Colonic mucosa (tissue), 4 donors: ENCODE measurements around the gene PRR12. TPM values are rescaled to one million over a fixed set of nuclear protein-coding genes. Genes with fewer than 3 reads are reported as not detected.

Experiments used
- DNase-seq: peaks from one replicate; pipeline ENCODE4 v3.0.0-alpha.2; 2020
- H3K27ac ChIP-seq: fragments of 200-600 bp; one replicate; pipeline ENCODE4 v1.8.0; 2021
- H3K27me3 ChIP-seq: fragments of 200-600 bp; one replicate; pipeline ENCODE4 v1.8.0; 2021
- H3K36me3 ChIP-seq: fragments of 200-600 bp; one replicate; pipeline ENCODE4 v1.8.0; 2021
- H3K4me1 ChIP-seq: fragments of 200-600 bp; one replicate; pipeline ENCODE4 v1.8.0; 2021; ENCODE audit warnings: mild to moderate bottlenecking
- H3K4me3 ChIP-seq: fragments of 200-600 bp; one replicate; pipeline ENCODE4 v1.8.0; 2021
- H3K9ac ChIP-seq, 2 donors: one replicate each; pipeline ENCODE4 v1.7.0; 2013; ENCODE audit warnings: control low read depth in 2 of 2, low read depth in 2 of 2, low read length in 2 of 2
- H3K9me3 ChIP-seq: fragments of 200-600 bp; one replicate; pipeline ENCODE4 v1.8.0; 2021
- CTCF ChIP-seq: fragments of 200-600 bp; IDR thresholded peaks from one replicate; pipeline ENCODE4 v1.8.0; 2022; ENCODE audit warnings: antibody characterized with exemption, mild to moderate bottlenecking
- intact Hi-C: fragments of 100-400 bp; cut with DNase I; formaldehyde crosslinking; loops from one replicate; pipeline ENCODE4 v1.14.1; 2022
- total RNA-seq, 2 donors: library from RNA; stranded (reverse); fragmentation: NEBNext Ultra II Directional in 1 of 2; extraction: Animal tissue kit (Norgen Biotek cat#: 25700) in 1 of 2; gene quantifications; one replicate each; pipeline ENCODE4 v1.2.1, GENCODE V29; 2021
- donor health status: healthy.
- donor health status: DM: no; HTN: no; CAD: no.
- donor health status: DM: no; HTN: no; CAD: no.

The PRR12 gene
- total RNA-seq, 2 donors from 2014 or later, result 17.5 to 33.1 TPM

- H3K36me3 ChIP-seq, result no peaks in the 10 kb centered on the region
- H3K9ac ChIP-seq, result peak overlapping the region; percentile 57 to 86
- peaks cover 3% of the 10 kb centered on the region for H3K4me1 ChIP-seq
- no peak for TF ChIP-seq CTCF
- H3K27me3 ChIP-seq, result no peaks in the 10 kb centered on the region
- peak overlapping the region; percentile 10 for H3K4me3 ChIP-seq
- intact Hi-C loops, result loop anchor here (5.0 kb wide), 1 partner anchor 46 kb away; the partner anchor contains the start of gene PRR12
- DNase-seq, result peak; percentile 94
- peak overlapping the region; percentile 87 for H3K27ac ChIP-seq
- H3K9me3 ChIP-seq, result no peaks in the 10 kb centered on the region
Observed at GRCh38 chr19:49637821-49638738, 47.1 kb downstream of the PRR12 start.

GRCh38 chr19:49639401-49640112 is 48.6 kb downstream of the PRR12 start:
- intact Hi-C loops, result loop anchor here (5.0 kb wide), 1 partner anchor 47 kb away; the partner anchor contains the start of gene PRR12

GRCh38 chr19:49640113-49640898 is 49.3 kb downstream of the PRR12 start, which contains the start of gene RRAS:
RRAS (minus strand) TSS chr19:49640143; CDS start chr19:49640098, 45 bp downstream.
- no peaks in the 10 kb centered on the region for H3K27me3 ChIP-seq
- no peak for TF ChIP-seq CTCF
- peak within 1 kb of the TSS; percentile 54 for H3K4me3 ChIP-seq
- H3K27ac ChIP-seq, result peak within 1 kb of the TSS; percentile 99
- H3K9ac ChIP-seq, result peak within 1 kb of the TSS; percentile 86 to 99
- no peaks in the 10 kb centered on the region for H3K36me3 ChIP-seq
- H3K4me1 ChIP-seq, result peaks cover 6% of the 10 kb centered on the region
- H3K9me3 ChIP-seq, result no peaks in the 10 kb centered on the region
- DNase-seq, result peak; percentile 100
- intact Hi-C loops, result no loop called here

More at GRCh38 chr19:49639401-49640112, 48.6 kb downstream of the PRR12 start:
- Histone ChIP-seq H3K4me3 (peak overlapping the region; percentile 54), H3K27me3 (no peaks in the 10 kb centered on the region), H3K27ac (peak overlapping the region; percentile 87), H3K9ac (peak overlapping the region; percentile 85 to 99), H3K4me1 (peaks cover 6% of the 10 kb centered on the region), H3K9me3 (no peaks in the 10 kb centered on the region), H3K36me3 (no peaks in the 10 kb centered on the region)
- peak; percentile 41 for DNase-seq
- no peak for TF ChIP-seq CTCF

- peak within 1 kb of the TSS; percentile 99 for H3K27ac ChIP-seq
- H3K4me1 ChIP-seq, result peaks cover 6% of the 10 kb centered on the region
- peak within 1 kb of the TSS; percentile 96 for H3K4me3 ChIP-seq
- intact Hi-C loops, result no loop called here
- no peaks in the 10 kb centered on the region for H3K36me3 ChIP-seq
- peak; percentile 99 for DNase-seq
- TF ChIP-seq CTCF, result no peak
- no peaks in the 10 kb centered on the region for H3K27me3 ChIP-seq
- peak within 1 kb of the TSS; percentile 99 to 100 for H3K9ac ChIP-seq
- no peaks in the 10 kb centered on the region for H3K9me3 ChIP-seq
Observed at GRCh38 chr19:49641688-49642491, 50.9 kb downstream of the PRR12 start, which contains the start of gene SCAF1. SCAF1 (plus strand) TSS chr19:49642209; CDS start chr19:49645027, 2,818 bp downstream.
